Panc1 (cell line): ENCODE results near the gene SLC36A4. TPM values are rescaled to one million over a fixed set of nuclear protein-coding genes. Genes with fewer than 3 reads are reported as not detected.

Experiments used
- ATAC-seq: fragments of 200-7000 bp; cut with Tn5 transposase; 2 replicates; pipeline ENCODE4 v1.9.1; 2020; ENCODE audit warnings: mild to moderate bottlenecking, moderate library complexity
- BruUV-seq: library from RNA; stranded (reverse); fragments of 400-500 nt; replicated peaks from 2 replicates; lab custom pipeline; 2021; lab: Mats Ljungman, UMichigan
- CTCF ChIA-PET: fragments of 300-600 bp; sonication (Branson Sonifier 250); formaldehyde crosslinking; loops from one replicate; lab custom pipeline; 2022; ENCODE audit warnings: antibody characterized with exemption; lab: Charles Lee
- POLR2A ChIA-PET: fragments of 300-600 bp; sonication (Branson Sonifier 250); formaldehyde crosslinking; loops from one replicate; lab custom pipeline; 2022; ENCODE audit warnings: antibody characterized with exemption; lab: Charles Lee
- DNase-seq: peaks from one replicate; pipeline ENCODE4 v3.0.0-alpha.2; 2010; ENCODE audit warnings: low read depth, low spot score
- H3K27ac ChIP-seq: 2 replicates; pipeline ENCODE4 v1.5.1; 2011; ENCODE audit warnings: mild to moderate bottlenecking, low read length, inconsistent platforms
- H3K27me3 ChIP-seq: fragments of 200-500 bp; sonication (Bioruptor generic); 2 replicates; pipeline ENCODE4 v1.6.0; 2014; ENCODE audit warnings: low read length, inconsistent platforms; ENCODE audit not compliant: control insufficient read depth, insufficient read depth
- H3K36me3 ChIP-seq: fragments of 200-500 bp; sonication (Bioruptor generic); 2 replicates; pipeline ENCODE4 v1.5.1; 2014; ENCODE audit warnings: inconsistent platforms, mild to moderate bottlenecking, low read length, moderate library complexity; ENCODE audit not compliant: control insufficient read depth, insufficient read depth
- H3K4me1 ChIP-seq: 2 replicates; pipeline ENCODE4 v1.5.1; 2011; ENCODE audit warnings: inconsistent platforms, mild to moderate bottlenecking, low read length, moderate library complexity; ENCODE audit not compliant: control insufficient read depth, insufficient read depth
- H3K4me3 ChIP-seq, 2 experiments: 2 replicates each; pipeline ENCODE4 v1.5.1; 2011 to 2012; ENCODE audit warnings: low read depth in 2 of 2, low read length in 2 of 2, mild to moderate bottlenecking in 2 of 2, inconsistent platforms in 1 of 2, moderate library complexity in 1 of 2
- H3K9me3 ChIP-seq: fragments of 200-500 bp; sonication (Bioruptor generic); 2 replicates; pipeline ENCODE4 v1.5.1; 2014; ENCODE audit warnings: low read depth, mild to moderate bottlenecking, inconsistent platforms, low read length, moderate library complexity; ENCODE audit not compliant: control insufficient read depth, insufficient read depth
- POLR2AphosphoS5 ChIP-seq: IDR thresholded peaks from 2 replicates; pipeline ENCODE4 v1.6.1; 2012; ENCODE audit warnings: mild to moderate bottlenecking, low read depth, low read length, moderate library complexity
- SIN3A ChIP-seq: IDR thresholded peaks from 2 replicates; pipeline ENCODE4 v1.6.1; 2012; ENCODE audit warnings: low read depth, mild to moderate bottlenecking, low read length, moderate library complexity, borderline replicate concordance; ENCODE audit not compliant: insufficient read depth
- TCF7L2 ChIP-seq: IDR thresholded peaks from 2 replicates; pipeline ENCODE4 v1.6.1; 2011; ENCODE audit warnings: mild to moderate bottlenecking, low read depth, low read length, inconsistent platforms
- in situ Hi-C: cut with HindIII; loops from 2 replicates; pipeline ENCODE4 v1.10.0; 2016; ENCODE audit warnings: low sequenced_read_pairs, low pct_unique_long_range_greater_than_20kb
- intact Hi-C: fragments of 100-400 bp; cut with micrococcal nuclease; formaldehyde crosslinking; loops from one replicate; pipeline ENCODE4 v1.10.0; 2022; ENCODE audit not compliant: unreplicated experiment
- total RNA-seq: library from RNA; stranded (reverse); gene quantifications from one replicate; pipeline ENCODE4 v1.2.1, GENCODE V29; 2021; ENCODE audit not compliant: unreplicated experiment
- TF ChIP-seq, protein P1 (sequence below): fragments of 450-650 bp; IDR thresholded peaks from 2 replicates; pipeline ENCODE4 v1.5.1; 2017; ENCODE audit warnings: mild to moderate bottlenecking
- TF ChIP-seq, protein P2 (sequence below), 2 experiments: IDR thresholded peaks; 2 replicates each; pipeline ENCODE4 v1.6.1; 2011 to 2012; ENCODE audit warnings: low read depth in 2 of 2, control low read depth in 1 of 2, low read length in 1 of 2, mild to moderate bottlenecking in 1 of 2, moderate library complexity in 1 of 2; ENCODE audit not compliant: insufficient read depth in 1 of 2

SLC36A4 gene
- total RNA-seq, 1 experiment from 2014 or later, result 30.3 TPM

DNA sequence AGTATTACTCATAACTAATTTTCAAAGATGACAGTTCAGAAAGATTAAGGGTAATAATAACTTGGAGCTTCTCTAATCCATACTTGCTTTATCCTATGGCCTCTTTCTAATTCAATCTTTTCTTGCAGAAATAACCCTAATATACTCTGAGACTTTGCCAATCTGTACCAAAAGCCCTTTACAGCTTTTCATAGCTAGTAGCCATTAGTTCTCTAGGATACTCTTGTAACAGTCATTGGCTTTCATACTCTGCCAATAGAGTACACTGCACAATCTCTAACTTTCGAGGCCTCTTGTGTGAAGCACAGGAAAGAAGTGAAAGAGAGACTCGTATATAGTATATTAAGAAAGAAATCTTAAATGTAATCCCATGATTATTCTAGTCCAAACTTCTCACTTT is 38.1 kb downstream of the SLC36A4 start:
- no peak for DNase-seq
- in situ Hi-C loops, result no loop called here
- ChIA-PET CTCF (no interaction called here), POLR2A (no interaction called here)
- intact Hi-C loops, result no loop called here
- TF ChIP-seq POLR2AphosphoS5 (no peak), TCF7L2 (no peak), SIN3A (no peak)
- TF ChIP-seq, protein P1, sequence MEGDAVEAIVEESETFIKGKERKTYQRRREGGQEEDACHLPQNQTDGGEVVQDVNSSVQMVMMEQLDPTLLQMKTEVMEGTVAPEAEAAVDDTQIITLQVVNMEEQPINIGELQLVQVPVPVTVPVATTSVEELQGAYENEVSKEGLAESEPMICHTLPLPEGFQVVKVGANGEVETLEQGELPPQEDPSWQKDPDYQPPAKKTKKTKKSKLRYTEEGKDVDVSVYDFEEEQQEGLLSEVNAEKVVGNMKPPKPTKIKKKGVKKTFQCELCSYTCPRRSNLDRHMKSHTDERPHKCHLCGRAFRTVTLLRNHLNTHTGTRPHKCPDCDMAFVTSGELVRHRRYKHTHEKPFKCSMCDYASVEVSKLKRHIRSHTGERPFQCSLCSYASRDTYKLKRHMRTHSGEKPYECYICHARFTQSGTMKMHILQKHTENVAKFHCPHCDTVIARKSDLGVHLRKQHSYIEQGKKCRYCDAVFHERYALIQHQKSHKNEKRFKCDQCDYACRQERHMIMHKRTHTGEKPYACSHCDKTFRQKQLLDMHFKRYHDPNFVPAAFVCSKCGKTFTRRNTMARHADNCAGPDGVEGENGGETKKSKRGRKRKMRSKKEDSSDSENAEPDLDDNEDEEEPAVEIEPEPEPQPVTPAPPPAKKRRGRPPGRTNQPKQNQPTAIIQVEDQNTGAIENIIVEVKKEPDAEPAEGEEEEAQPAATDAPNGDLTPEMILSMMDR, result no peak
- TF ChIP-seq, protein P2, sequence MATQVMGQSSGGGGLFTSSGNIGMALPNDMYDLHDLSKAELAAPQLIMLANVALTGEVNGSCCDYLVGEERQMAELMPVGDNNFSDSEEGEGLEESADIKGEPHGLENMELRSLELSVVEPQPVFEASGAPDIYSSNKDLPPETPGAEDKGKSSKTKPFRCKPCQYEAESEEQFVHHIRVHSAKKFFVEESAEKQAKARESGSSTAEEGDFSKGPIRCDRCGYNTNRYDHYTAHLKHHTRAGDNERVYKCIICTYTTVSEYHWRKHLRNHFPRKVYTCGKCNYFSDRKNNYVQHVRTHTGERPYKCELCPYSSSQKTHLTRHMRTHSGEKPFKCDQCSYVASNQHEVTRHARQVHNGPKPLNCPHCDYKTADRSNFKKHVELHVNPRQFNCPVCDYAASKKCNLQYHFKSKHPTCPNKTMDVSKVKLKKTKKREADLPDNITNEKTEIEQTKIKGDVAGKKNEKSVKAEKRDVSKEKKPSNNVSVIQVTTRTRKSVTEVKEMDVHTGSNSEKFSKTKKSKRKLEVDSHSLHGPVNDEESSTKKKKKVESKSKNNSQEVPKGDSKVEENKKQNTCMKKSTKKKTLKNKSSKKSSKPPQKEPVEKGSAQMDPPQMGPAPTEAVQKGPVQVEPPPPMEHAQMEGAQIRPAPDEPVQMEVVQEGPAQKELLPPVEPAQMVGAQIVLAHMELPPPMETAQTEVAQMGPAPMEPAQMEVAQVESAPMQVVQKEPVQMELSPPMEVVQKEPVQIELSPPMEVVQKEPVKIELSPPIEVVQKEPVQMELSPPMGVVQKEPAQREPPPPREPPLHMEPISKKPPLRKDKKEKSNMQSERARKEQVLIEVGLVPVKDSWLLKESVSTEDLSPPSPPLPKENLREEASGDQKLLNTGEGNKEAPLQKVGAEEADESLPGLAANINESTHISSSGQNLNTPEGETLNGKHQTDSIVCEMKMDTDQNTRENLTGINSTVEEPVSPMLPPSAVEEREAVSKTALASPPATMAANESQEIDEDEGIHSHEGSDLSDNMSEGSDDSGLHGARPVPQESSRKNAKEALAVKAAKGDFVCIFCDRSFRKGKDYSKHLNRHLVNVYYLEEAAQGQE (IDR thresholded peaks at IDR 0.05; ENCODE audit: insufficient read depth in 1 of 2, low read depth in 2 of 2, low read length in 1 of 2), result no peak
- ATAC-seq, result no peak
- no TSS peak for BruUV-seq
- Histone ChIP-seq H3K27me3 (no peaks in the 10 kb centered on the region), H3K4me1 (no peaks in the 10 kb centered on the region), H3K36me3 (peaks cover 7% of the 10 kb centered on the region; the same call in 1 of the 2 replicates), H3K4me3 (no peak overlapping the region), H3K9me3 (no peaks in the 10 kb centered on the region), H3K27ac (no peak overlapping the region)

DNA sequence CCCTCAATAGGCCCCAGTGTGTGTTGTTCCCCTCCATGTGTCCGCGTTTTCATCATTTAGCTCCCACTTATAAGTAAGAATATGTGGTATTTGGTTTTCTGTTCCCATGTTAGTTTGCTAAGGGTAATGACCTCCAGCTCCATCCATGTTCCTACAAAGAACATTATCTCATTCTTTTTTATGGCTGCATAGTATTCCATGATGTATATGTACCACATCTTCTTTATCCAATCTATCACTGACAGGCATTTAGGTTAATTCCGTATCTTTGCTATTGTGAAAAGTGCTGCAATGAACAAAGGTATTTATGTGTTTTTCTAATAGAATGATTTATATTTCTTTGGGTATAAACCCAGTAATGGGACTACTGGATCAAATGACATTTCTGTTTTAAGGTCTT is 42.1 kb downstream of the SLC36A4 start:
- no peaks in the 10 kb centered on the region for H3K9me3 ChIP-seq
- H3K36me3 ChIP-seq, result no peaks in the 10 kb centered on the region
- H3K4me1 ChIP-seq, result no peaks in the 10 kb centered on the region
- DNase-seq, result no peak
- TF ChIP-seq TCF7L2, result no peak
- TF ChIP-seq, protein P1, result no peak
- no peak for TF ChIP-seq SIN3A
- TF ChIP-seq POLR2AphosphoS5, result no peak
- TF ChIP-seq, protein P2 (IDR thresholded peaks at IDR 0.05; ENCODE audit: insufficient read depth in 1 of 2, low read depth in 2 of 2, low read length in 1 of 2), result no peak
- in situ Hi-C loops (no loop called here), intact Hi-C loops (no loop called here)
- ChIA-PET CTCF (no interaction called here), POLR2A (no interaction called here)
- BruUV-seq, result TSS peak; percentile 30
- no peaks in the 10 kb centered on the region for H3K27me3 ChIP-seq
- no peak overlapping the region for H3K27ac ChIP-seq
- no peak for ATAC-seq
- no peak overlapping the region for H3K4me3 ChIP-seq
